Skeletal muscle satellite cell (primary cell): ENCODE results near the gene SPTBN5.

Experiments used
- H3K27me3 ChIP-seq: 2 replicates; pipeline ENCODE4 v1.7.0; 2013; ENCODE audit warnings: low read length; ENCODE audit not compliant: control insufficient read depth, insufficient read depth
- H3K36me3 ChIP-seq: 2 replicates; pipeline ENCODE4 v1.7.0; 2013; ENCODE audit warnings: mild to moderate bottlenecking, control low read depth, low read length; ENCODE audit not compliant: insufficient read depth
- H3K4me1 ChIP-seq: 2 replicates; pipeline ENCODE4 v1.7.0; 2013; ENCODE audit warnings: low read length; ENCODE audit not compliant: control insufficient read depth, insufficient read depth
- H3K4me2 ChIP-seq: 2 replicates; pipeline ENCODE4 v1.7.0; 2013; ENCODE audit warnings: mild to moderate bottlenecking, low read length
- H3K4me3 ChIP-seq: 2 replicates; pipeline ENCODE4 v1.7.0; 2013; ENCODE audit warnings: low read length
- H3K9ac ChIP-seq: 2 replicates; pipeline ENCODE4 v1.7.0; 2013; ENCODE audit warnings: mild to moderate bottlenecking, low read depth, low read length, moderate library complexity
- H3K9me3 ChIP-seq: replicated peaks from 2 replicates; pipeline ENCODE4 v1.7.0; 2013; ENCODE audit warnings: mild to moderate bottlenecking, control low read depth, low read length

The SPTBN5 gene

GRCh38 chr15:41814534-41814933 lies 79.3 kb downstream of the SPTBN5 start:
- Histone ChIP-seq H3K9me3 (no peaks in the 10 kb centered on the region), H3K36me3 (peaks cover 68% of the 10 kb centered on the region), H3K4me1 (peaks cover 3% of the 10 kb centered on the region), H3K4me3 (no peak overlapping the region), H3K27me3 (no peaks in the 10 kb centered on the region), H3K4me2 (no peak overlapping the region), H3K9ac (no peak overlapping the region)

DNA sequence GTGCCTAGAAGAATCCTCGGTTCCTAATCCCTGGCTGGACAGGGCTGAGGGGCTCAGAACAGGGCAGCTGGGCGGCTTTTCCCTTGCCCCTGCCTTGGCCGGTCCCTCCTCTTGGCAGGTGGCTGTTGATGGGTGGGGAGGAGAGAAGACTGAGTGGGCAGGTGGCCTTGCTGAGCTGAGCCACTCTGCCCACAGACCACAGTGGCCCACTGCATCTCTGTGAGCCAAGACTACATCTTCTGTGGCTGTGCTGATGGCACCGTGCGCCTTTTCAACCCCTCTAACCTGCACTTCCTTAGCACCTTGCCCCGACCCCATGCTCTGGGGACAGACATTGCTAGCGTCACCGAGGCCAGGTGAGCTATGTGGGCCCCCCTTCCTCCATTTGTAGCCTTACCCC lies 80.4 kb downstream of the SPTBN5 start:
- Histone ChIP-seq H3K27me3 (no peaks in the 10 kb centered on the region), H3K9me3 (no peaks in the 10 kb centered on the region), H3K4me2 (no peak overlapping the region), H3K36me3 (peaks cover 57% of the 10 kb centered on the region), H3K9ac (no peak overlapping the region), H3K4me1 (peaks cover 11% of the 10 kb centered on the region), H3K4me3 (no peak overlapping the region)

DNA sequence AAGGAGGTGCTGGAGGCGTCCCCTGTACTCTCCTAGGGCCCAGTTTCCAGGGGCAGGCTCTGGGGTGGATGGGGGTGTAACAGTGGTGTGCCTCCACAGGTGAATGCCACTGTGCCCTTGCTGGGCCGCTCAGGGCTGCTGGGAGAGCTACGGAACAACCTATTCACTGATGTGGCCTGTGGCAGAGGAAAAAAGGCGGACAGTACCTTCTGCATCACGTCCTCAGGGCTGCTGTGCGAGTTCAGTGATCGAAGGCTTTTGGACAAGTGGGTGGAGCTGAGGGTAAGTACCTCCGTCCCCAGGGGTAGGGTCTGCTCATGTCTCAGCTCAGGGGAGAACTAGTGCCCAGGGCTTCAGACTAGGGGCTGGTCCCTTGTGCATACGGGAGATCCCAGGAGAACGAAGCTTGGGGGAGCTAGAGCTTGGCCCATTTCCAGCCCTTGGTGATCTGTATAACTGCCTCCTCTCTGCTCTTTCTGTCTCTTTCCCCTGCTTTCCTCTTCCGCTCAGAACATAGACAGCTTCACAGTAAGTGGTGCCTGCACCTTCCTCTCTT lies 81.0 kb downstream of the SPTBN5 start:
- Histone ChIP-seq H3K4me3 (no peak overlapping the region), H3K9ac (no peak overlapping the region), H3K36me3 (peaks cover 52% of the 10 kb centered on the region)

DNA sequence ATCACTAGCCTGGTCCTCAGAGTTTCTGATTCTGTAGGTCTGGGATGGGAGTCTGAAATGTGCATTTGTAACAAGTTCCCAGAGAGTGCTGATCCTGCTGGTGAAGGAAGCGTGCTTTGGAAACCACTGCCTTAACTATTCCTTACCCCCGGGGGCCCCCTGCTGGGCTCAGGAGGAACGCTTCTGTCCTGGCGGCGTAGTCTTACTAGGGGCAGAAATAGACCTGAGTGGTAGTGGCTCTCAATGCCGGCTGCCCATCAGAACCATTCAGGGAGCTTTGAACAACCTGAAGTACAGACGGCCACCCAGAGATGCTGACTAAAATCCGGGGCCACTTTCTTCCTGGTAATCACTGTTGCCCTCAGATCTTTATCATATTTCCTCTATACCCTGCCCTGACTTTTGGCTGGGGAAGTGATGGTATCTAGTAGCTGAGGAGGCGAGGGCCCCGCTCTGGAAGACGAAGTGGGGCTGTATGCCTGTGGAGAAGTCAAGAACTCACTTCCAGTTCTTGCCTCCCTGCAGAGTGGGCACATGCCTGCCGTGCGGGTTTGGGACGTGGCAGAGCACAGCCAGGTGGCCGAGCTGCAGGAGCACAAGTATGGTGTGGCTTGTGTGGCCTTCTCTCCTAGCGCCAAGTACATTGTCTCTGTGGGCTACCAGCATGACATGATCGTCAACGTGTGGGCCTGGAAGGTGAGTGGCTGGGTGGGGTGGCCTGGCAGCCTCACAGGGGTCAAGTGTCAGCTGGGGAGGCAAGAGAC lies 82.2 kb downstream of the SPTBN5 start:
- peaks cover 11% of the 10 kb centered on the region for H3K4me1 ChIP-seq
- H3K9me3 ChIP-seq = no peaks in the 10 kb centered on the region
- H3K27me3 ChIP-seq = no peaks in the 10 kb centered on the region
- no peak overlapping the region for H3K9ac ChIP-seq
- H3K4me3 ChIP-seq = no peak overlapping the region
- H3K4me2 ChIP-seq = no peak overlapping the region
- H3K36me3 ChIP-seq = peaks cover 39% of the 10 kb centered on the region

More for the DNA sequence above, 81.0 kb downstream of the SPTBN5 start:
- H3K27me3 ChIP-seq = no peaks in the 10 kb centered on the region
- H3K4me1 ChIP-seq = peaks cover 11% of the 10 kb centered on the region
- no peak overlapping the region for H3K4me2 ChIP-seq
- H3K9me3 ChIP-seq = no peaks in the 10 kb centered on the region

DNA sequence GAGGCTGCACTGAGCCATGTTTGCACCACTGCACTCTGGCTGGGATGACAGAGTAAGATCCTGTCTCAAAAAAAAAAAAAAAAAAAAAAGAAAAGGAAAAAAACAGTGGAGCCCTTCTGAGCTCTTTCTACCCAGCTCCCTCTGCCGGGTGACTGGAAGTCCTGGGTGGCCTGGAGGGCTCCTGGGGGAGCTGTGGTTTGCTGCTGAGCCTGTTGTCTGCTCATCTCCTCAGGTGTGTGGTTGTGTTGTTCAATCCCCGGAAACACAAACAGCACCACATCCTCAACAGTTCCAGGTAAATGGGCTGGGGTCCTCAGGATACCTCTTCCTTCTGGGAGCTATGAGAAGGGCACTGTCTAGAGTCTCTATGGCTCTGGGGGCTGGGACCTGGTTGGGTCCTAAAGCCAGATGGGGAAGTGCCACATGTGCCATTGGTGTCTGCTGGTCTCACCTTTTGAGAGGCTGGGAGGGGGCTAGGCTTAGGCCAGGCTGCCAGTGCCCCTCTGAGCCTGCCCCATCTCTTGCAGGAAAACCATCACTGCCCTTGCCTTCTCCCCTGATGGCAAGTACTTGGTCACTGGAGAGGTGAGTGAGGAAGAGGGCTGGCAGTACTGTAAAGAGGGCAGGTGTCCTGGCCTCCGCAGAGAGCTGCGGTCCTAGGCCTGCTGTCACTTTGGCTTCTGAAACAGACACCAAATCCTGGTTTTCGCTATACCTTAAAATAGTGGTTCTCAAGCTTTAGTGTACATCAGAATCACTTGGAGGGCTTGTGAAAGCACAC lies 83.0 kb downstream of the SPTBN5 start:
- H3K4me2 ChIP-seq = no peak overlapping the region
- peaks cover 32% of the 10 kb centered on the region for H3K36me3 ChIP-seq
- no peaks in the 10 kb centered on the region for H3K27me3 ChIP-seq
- no peak overlapping the region for H3K9ac ChIP-seq
- peaks cover 11% of the 10 kb centered on the region for H3K4me1 ChIP-seq
- no peaks in the 10 kb centered on the region for H3K9me3 ChIP-seq
- H3K4me3 ChIP-seq = no peak overlapping the region

- H3K4me3 ChIP-seq = no peak overlapping the region
- H3K4me1 ChIP-seq = peaks cover 11% of the 10 kb centered on the region
- H3K27me3 ChIP-seq = no peaks in the 10 kb centered on the region
- H3K9me3 ChIP-seq = no peaks in the 10 kb centered on the region
- peak overlapping the region; percentile 28 for H3K4me2 ChIP-seq
- H3K36me3 ChIP-seq = peaks cover 27% of the 10 kb centered on the region
- H3K9ac ChIP-seq = no peak overlapping the region
These were observed 84.2 kb downstream of the SPTBN5 start for GRCh38 chr15:41809526-41810220.

GRCh38 chr15:41809121-41809520 lies 84.7 kb downstream of the SPTBN5 start:
- peak overlapping the region; percentile 28 for H3K4me2 ChIP-seq
- no peak overlapping the region for H3K9ac ChIP-seq
- H3K27me3 ChIP-seq = no peaks in the 10 kb centered on the region
- H3K9me3 ChIP-seq = no peaks in the 10 kb centered on the region
- H3K4me3 ChIP-seq = no peak overlapping the region
- H3K36me3 ChIP-seq = peaks cover 24% of the 10 kb centered on the region
- H3K4me1 ChIP-seq = peaks cover 11% of the 10 kb centered on the region

DNA sequence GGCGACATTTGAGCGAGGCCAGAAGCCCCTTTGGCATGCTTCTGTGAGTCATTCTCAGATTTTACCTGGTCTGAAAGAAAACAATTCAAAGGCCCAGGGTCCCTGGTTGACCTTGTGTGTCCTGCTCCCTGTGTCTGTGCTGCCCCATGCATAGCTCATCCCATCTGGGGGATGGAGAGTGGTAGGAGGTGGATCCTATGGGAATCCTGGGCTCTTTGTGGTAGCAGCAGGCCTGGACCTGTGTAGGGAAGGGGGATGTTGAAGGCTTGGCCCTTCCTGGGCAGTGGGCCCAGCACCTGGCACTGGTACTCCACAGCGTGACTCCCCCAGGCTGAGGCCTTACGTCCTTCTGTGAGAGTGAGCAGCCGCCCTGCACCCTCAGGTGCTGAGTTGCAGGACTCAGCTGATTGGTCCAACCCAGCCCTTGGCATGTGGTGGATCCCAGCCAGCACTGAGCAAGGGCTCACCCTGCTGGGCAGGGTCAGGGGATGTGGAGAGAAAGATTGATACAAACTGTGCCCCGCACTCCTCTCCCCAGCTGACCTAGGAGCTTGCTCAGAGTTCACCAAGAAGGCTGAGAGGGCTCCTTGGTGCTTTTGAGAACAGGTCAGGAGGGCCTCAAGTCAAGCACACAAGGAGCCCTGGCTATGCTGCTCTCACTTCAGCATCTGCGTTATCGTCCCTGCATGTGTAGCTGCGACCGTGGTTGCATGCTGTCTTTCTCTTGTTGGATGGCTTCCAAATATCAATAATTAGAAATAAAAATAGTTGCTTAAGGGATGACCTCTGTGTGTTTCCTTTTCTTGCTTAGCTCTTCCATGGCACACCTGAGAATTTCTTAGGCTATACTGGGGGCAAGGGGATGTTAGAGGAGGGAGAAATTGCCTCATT lies 87.3 kb downstream of the SPTBN5 start:
- no peak overlapping the region for H3K9ac ChIP-seq
- no peaks in the 10 kb centered on the region for H3K27me3 ChIP-seq
- peaks cover 23% of the 10 kb centered on the region for H3K4me1 ChIP-seq
- H3K9me3 ChIP-seq = no peaks in the 10 kb centered on the region
- H3K4me2 ChIP-seq = no peak overlapping the region
- peaks cover 8% of the 10 kb centered on the region for H3K36me3 ChIP-seq
- H3K4me3 ChIP-seq = no peak overlapping the region

DNA sequence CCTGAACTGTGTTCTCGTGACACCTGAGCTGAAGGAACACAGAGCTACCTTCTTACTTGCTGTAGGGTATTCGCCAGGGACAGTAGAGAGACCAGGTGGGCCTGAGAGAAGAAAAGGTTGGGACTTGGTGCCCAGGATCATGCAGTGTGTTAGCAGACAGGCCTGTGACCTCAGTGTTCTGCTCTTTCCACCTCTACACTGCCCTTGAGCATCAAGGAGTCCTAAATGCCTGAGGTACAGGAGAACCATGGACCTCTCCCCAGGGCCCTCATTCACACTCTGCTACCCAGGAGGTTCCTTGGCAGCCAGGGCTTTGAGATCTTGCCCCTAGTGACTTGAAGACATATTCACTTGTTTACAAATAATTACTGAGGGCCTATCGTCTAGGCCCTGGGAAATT lies 88.1 kb downstream of the SPTBN5 start:
- Histone ChIP-seq H3K4me2 (no peak overlapping the region), H3K27me3 (no peaks in the 10 kb centered on the region), H3K4me3 (no peak overlapping the region), H3K36me3 (peaks cover 10% of the 10 kb centered on the region), H3K9me3 (no peaks in the 10 kb centered on the region), H3K4me1 (peaks cover 23% of the 10 kb centered on the region), H3K9ac (no peak overlapping the region)

DNA sequence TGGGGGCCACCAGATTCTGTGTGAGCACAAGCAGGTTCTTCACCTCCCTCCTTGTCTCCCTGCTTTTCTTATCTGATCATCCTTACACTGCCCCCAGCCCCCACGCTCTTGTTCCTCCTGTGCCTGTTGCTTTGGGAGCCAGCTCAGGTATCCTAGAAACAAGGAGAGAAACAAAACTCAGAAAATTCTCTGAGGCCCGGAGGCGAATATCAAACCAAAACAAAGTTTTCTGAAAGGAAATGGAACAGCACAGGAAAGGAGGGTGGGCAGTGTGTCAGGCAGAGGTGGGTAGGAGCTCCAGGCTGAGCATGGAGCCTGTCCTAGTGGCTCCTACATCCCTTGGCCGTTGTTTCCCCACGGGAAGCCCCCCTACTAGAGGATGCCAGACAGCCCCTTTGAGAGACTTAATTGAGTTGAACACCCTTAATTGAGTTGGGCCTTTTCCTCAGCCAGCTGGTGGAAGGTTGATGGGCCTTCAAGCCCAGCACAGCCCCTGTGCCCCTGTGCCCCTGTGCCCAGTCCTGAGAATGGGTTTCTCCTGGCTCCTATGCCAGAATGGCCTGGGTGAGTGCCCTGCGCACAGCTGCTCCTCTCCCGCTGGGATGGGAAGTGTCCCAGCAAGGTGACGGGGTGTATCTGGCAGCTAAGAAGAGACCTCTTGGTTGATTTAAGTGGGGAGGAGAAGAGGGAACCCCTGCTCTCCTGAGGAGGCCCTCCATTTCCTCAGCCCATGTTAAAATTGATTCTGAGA lies 88.8 kb downstream of the SPTBN5 start:
- Histone ChIP-seq H3K9me3 (no peaks in the 10 kb centered on the region), H3K27me3 (no peaks in the 10 kb centered on the region), H3K4me3 (no peak overlapping the region), H3K4me2 (no peak overlapping the region), H3K4me1 (peaks cover 23% of the 10 kb centered on the region), H3K36me3 (peaks cover 16% of the 10 kb centered on the region), H3K9ac (no peak overlapping the region)
